Mesothelial cell of epicardium (in vitro differentiated cells): ENCODE measurements around the gene IL17REL. TPM values are rescaled to one million over a fixed set of nuclear protein-coding genes. Genes with fewer than 3 reads are reported as not detected.
A peak's percentile ranks its signal among the peaks of the same experiment; 100 is the strongest.

ENCODE experiments used
- DNase-seq, 2 experiments: peaks; one replicate each; pipeline ENCODE4 v3.0.0; 2021; ENCODE audit warnings: low spot score in 2 of 2; ENCODE audit not compliant: unreplicated experiment in 2 of 2
- H3K27ac Mint-ChIP-seq: 2 replicates; pipeline ENCODE4 v1.8.0; 2021; ENCODE audit warnings: mixed read lengths
- H3K27me3 Mint-ChIP-seq: 2 replicates; pipeline ENCODE4 v1.8.0; 2021; ENCODE audit warnings: low read depth, mixed read lengths
- H3K36me3 Mint-ChIP-seq: 2 replicates; pipeline ENCODE4 v1.8.0; 2021; ENCODE audit warnings: mixed read lengths
- H3K4me1 Mint-ChIP-seq: 2 replicates; pipeline ENCODE4 v1.8.0; 2021; ENCODE audit warnings: mixed read lengths
- H3K4me3 Mint-ChIP-seq: 2 replicates; pipeline ENCODE4 v1.8.0; 2021; ENCODE audit warnings: mild to moderate bottlenecking, moderate library complexity, mixed read lengths
- H3K9me3 Mint-ChIP-seq: 2 replicates; pipeline ENCODE4 v1.8.0; 2021; ENCODE audit warnings: mixed read lengths
- CTCF ChIP-seq: fragments of 200-600 bp; sonication (generic); IDR thresholded peaks from one replicate; pipeline ENCODE4 v1.5.0; 2021; ENCODE audit warnings: antibody characterized with exemption; ENCODE audit not compliant: unreplicated experiment
- total RNA-seq: library from RNA; stranded (reverse); gene quantifications from 3 replicates; pipeline ENCODE4 v1.2.1, GENCODE V29; 2021

IL17REL gene
- 0.29 to 0.31 TPM (median 0.31 TPM) in 3 replicates for total RNA-seq

- Mint-ChIP-seq H3K9me3 (no peaks in the 10 kb centered on the region), H3K36me3 (no peaks in the 10 kb centered on the region), H3K4me3 (peak within 1 kb of the TSS; percentile 49), H3K4me1 (peaks cover 7% of the 10 kb centered on the region), H3K27me3 (peaks cover 75% of the 10 kb centered on the region), H3K27ac (no peak within 1 kb of the TSS)
- no peak for DNase-seq
- no peak for TF ChIP-seq CTCF
Observed at GRCh38 chr22:50012211-50013181, at the start of gene IL17REL. IL17REL (minus strand) TSS chr22:50012765; CDS start chr22:50012646, 119 bp downstream.

- no peaks in the 10 kb centered on the region for H3K36me3 Mint-ChIP-seq
- H3K4me3 Mint-ChIP-seq: no peak overlapping the region
- H3K27me3 Mint-ChIP-seq: peaks cover 7% of the 10 kb centered on the region
- TF ChIP-seq CTCF: no peak
- H3K4me1 Mint-ChIP-seq: peaks cover 27% of the 10 kb centered on the region
- no peak for DNase-seq
- no peak overlapping the region for H3K27ac Mint-ChIP-seq
- no peaks in the 10 kb centered on the region for H3K9me3 Mint-ChIP-seq
Observed at GRCh38 chr22:50061824-50062355, 49.3 kb upstream of the IL17REL start.

- Mint-ChIP-seq H3K27me3 (peaks cover 7% of the 10 kb centered on the region), H3K9me3 (no peaks in the 10 kb centered on the region), H3K36me3 (no peaks in the 10 kb centered on the region), H3K4me1 (peaks cover 27% of the 10 kb centered on the region), H3K27ac (no peak overlapping the region), H3K4me3 (no peak overlapping the region)
- no peak for DNase-seq
- TF ChIP-seq CTCF: no peak
Observed at GRCh38 chr22:50061141-50061823, 48.7 kb upstream of the IL17REL start.

- no peak for DNase-seq
- no peaks in the 10 kb centered on the region for H3K36me3 Mint-ChIP-seq
- H3K27me3 Mint-ChIP-seq: peaks cover 10% of the 10 kb centered on the region
- H3K4me1 Mint-ChIP-seq: peaks cover 27% of the 10 kb centered on the region
- no peaks in the 10 kb centered on the region for H3K9me3 Mint-ChIP-seq
- no peak for TF ChIP-seq CTCF
- H3K4me3 Mint-ChIP-seq: no peak overlapping the region
- H3K27ac Mint-ChIP-seq: no peak overlapping the region
Observed at GRCh38 chr22:50060441-50061140, 48.0 kb upstream of the IL17REL start.

GRCh38 chr22:50059881-50060262 lies 47.3 kb upstream of the IL17REL start:
- Mint-ChIP-seq H3K9me3 (no peaks in the 10 kb centered on the region), H3K27me3 (peaks cover 10% of the 10 kb centered on the region), H3K27ac (peak overlapping the region; percentile 51), H3K36me3 (no peaks in the 10 kb centered on the region), H3K4me1 (peaks cover 27% of the 10 kb centered on the region), H3K4me3 (peak overlapping the region; percentile 62)
- no peak for DNase-seq
- no peak for TF ChIP-seq CTCF
